Mesodermal cell (in vitro differentiated cells): ENCODE results near the gene TMEM221.

Experiments used
- H3K27ac ChIP-seq: 2 replicates; pipeline ENCODE4 v1.7.0; 2013; ENCODE audit warnings: mild to moderate bottlenecking, low read depth, low read length, moderate library complexity; ENCODE audit not compliant: severe bottlenecking
- H3K36me3 ChIP-seq: 2 replicates; pipeline ENCODE4 v1.7.1; 2013; ENCODE audit warnings: mild to moderate bottlenecking, low read length, moderate library complexity; ENCODE audit not compliant: control insufficient read depth, insufficient read depth
- H3K4me1 ChIP-seq: one replicate; pipeline ENCODE4 v1.7.1; 2013; ENCODE audit warnings: mild to moderate bottlenecking, low read length; ENCODE audit not compliant: insufficient read depth, control insufficient read depth, poor library complexity, severe bottlenecking
- H3K4me3 ChIP-seq: 2 replicates; pipeline ENCODE4 v1.7.0; 2013; ENCODE audit warnings: low read length, control low read depth, mild to moderate bottlenecking; ENCODE audit not compliant: insufficient read depth, poor library complexity, severe bottlenecking; ENCODE audit errors: extremely low read depth
- H3K9me3 ChIP-seq: 2 replicates; pipeline ENCODE4 v1.7.1; 2013; ENCODE audit warnings: mild to moderate bottlenecking, low read length, moderate library complexity; ENCODE audit not compliant: control insufficient read depth
- WGBS, 2 experiments: methylation state at CpG; one replicate each; pipeline ENCODE4 v1.1.5; 2013; ENCODE audit warnings: missing lambda C conversion rate in 2 of 2; ENCODE audit not compliant: insufficient coverage in 2 of 2; 5-methylcytosine and 5-hydroxymethylcytosine counted together

The TMEM221 gene

GRCh38 chr19:17456127-17456526 is 7.7 kb upstream of the TMEM221 start:
- no peaks in the 10 kb centered on the region for H3K36me3 ChIP-seq
- WGBS, 2 experiments: 70 to 83% methylated on average over 7 to 8 of the region's 11 CpGs
- no peak overlapping the region for H3K4me3 ChIP-seq
- no peak overlapping the region for H3K27ac ChIP-seq
- no peaks in the 10 kb centered on the region for H3K9me3 ChIP-seq
- H3K4me1 ChIP-seq: no peaks in the 10 kb centered on the region

DNA sequence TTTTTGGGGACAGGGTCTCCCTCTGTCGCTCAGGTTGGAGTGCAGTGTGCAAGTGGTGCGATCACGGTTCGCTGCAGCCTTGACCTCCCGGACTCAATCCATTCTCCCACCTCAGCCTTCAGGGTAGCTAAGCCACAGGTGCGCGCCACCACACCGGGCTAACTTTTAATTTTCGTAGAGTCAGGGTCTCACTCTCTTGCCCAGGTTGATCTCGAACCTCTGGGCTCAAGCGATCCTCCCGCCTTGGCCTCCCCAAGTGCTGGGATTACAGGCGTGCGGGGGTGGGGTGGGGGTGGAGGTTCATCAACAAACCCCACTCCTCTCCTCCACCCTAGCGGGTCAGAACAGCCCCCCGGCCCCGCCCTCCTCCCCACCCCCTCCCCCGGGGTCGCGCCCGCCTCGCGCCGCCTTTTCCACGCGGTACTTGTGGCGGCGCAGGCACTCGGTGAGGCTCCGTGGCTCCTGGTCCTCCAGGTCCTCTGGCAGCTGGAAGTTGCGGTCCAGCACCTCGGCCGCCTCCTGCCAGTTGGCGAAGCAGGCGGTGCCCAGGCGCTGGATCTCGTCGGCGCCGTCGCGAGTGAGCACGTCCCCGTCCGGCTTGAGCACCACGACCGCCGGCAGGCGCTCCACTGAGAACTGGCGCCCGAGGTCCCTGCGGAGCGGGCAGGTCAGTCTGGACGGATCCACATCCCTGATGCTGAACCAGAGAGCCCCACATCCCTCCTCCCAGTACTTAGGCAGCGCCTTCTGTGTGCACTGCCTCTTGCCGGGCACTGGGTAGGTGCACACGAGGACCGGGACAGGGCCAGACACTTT is 7.0 kb upstream of the TMEM221 start:
- no peaks in the 10 kb centered on the region for H3K4me1 ChIP-seq
- no peaks in the 10 kb centered on the region for H3K36me3 ChIP-seq
- WGBS, 2 experiments: 48 to 53% methylated on average over 30 to 38 of the region's 58 CpGs
- H3K4me3 ChIP-seq: no peak overlapping the region
- H3K9me3 ChIP-seq: no peaks in the 10 kb centered on the region
- no peak overlapping the region for H3K27ac ChIP-seq

- no peak overlapping the region for H3K4me3 ChIP-seq
- H3K4me1 ChIP-seq: no peaks in the 10 kb centered on the region
- H3K27ac ChIP-seq: no peak overlapping the region
- H3K9me3 ChIP-seq: no peaks in the 10 kb centered on the region
- 2 to 4% methylated on average over 11 of the region's 13 CpGs for WGBS, 2 experiments
- H3K36me3 ChIP-seq: no peaks in the 10 kb centered on the region
Observed at GRCh38 chr19:17454576-17455071, 6.2 kb upstream of the TMEM221 start.

DNA sequence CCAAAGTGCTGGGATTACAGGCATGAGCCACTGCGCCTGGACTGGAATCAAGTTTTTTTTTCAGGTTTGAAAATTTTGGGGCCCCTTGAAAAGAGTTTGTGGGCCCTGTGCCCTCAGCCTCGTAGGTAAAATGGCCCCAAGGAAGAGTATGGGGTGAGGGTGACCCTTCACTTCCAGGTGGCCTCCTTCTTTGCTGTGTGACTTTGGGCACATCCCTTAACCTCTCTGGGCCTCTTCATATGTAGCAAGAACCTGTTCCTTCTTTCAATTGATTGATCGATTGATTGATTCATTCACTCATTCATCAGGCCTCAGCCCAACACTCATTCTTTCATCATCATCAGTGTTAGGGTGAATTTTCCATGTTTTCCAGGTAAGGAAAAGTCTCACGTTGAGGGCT is 3.4 kb upstream of the TMEM221 start:
- H3K27ac ChIP-seq: no peak overlapping the region
- 93 to 100% methylated on average over 1 to 2 of the region's 4 CpGs for WGBS, 2 experiments

GRCh38 chr19:17450264-17451075 is 2.0 kb upstream of the TMEM221 start:
- Histone ChIP-seq H3K9me3 (no peaks in the 10 kb centered on the region), H3K36me3 (no peaks in the 10 kb centered on the region), H3K27ac (no peak overlapping the region), H3K4me3 (no peak overlapping the region), H3K4me1 (no peaks in the 10 kb centered on the region)
- WGBS, 2 experiments: 77 to 90% methylated on average over 5 to 7 of the region's 8 CpGs

More for the DNA sequence above, 3.4 kb upstream of the TMEM221 start:
- H3K9me3 ChIP-seq: no peaks in the 10 kb centered on the region
- H3K4me1 ChIP-seq: no peaks in the 10 kb centered on the region
- no peaks in the 10 kb centered on the region for H3K36me3 ChIP-seq
- H3K4me3 ChIP-seq: no peak overlapping the region

DNA sequence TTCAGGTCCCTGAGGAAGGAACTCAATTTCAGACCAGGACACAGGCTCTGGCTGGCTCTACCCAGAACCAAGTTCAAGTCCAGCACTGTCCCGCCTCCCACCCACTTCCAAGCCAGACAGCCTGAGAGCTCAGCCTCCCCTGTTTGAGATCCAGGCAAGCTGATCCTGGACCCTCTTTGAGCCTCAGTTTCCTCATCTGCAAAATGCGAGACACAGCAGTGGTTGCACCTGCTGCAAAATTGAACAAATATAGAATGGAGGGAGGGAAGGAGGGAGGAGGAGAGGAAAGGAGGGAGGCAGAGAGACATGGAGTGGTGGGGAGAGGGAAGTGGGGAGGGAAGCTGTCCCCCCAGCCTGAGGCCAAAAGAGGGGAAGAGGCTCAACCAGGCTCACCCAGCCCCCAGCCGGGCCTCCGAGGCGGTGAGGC is 751 bp downstream of the TMEM221 start:
- Histone ChIP-seq H3K4me3 (peak overlapping the region; percentile 42), H3K36me3 (no peaks in the 10 kb centered on the region), H3K9me3 (no peaks in the 10 kb centered on the region), H3K27ac (no peak overlapping the region), H3K4me1 (no peaks in the 10 kb centered on the region)
- WGBS, 2 experiments: 34 to 100% methylated on average over 2 to 5 of the region's 5 CpGs

DNA sequence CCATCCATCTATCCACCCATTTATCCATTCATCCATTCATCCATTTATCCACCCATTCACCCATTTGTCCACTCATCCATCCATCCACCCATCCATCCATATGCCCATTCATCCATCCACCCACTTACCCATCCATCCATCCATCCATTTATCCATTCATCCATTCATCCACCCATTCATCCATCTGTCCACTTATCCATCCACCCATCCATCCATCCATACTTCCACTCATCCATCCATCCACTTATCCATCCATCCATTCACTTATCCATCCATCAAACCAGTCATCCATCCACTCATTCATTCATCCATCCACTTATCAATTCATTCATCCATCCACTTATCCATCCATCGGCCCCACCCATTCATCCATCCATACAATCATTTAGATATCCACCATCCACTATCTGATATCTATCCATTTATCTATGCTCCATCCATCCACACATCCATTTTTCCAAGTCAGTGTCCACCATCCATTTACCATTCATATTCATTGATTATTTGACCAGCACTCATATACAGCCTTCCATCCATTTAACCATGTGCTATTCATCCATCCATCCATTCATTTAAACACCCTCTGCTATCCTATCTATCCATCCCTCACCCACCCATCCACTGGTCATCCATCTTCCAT is 2.8 kb downstream of the TMEM221 start:
- no peak overlapping the region for H3K27ac ChIP-seq
- H3K9me3 ChIP-seq: no peaks in the 10 kb centered on the region
- 83 to 94% methylated on average over 1 of the region's 1 CpG for WGBS, 2 experiments
- H3K36me3 ChIP-seq: no peaks in the 10 kb centered on the region
- H3K4me1 ChIP-seq: no peaks in the 10 kb centered on the region
- no peak overlapping the region for H3K4me3 ChIP-seq

GRCh38 chr19:17441241-17442021 is 7.0 kb downstream of the TMEM221 start:
- H3K4me3 ChIP-seq: no peak overlapping the region
- H3K36me3 ChIP-seq: no peaks in the 10 kb centered on the region
- H3K9me3 ChIP-seq: no peaks in the 10 kb centered on the region
- no peaks in the 10 kb centered on the region for H3K4me1 ChIP-seq
- H3K27ac ChIP-seq: no peak overlapping the region
- WGBS, 2 experiments: 40 to 60% methylated on average over 4 to 7 of the region's 8 CpGs

DNA sequence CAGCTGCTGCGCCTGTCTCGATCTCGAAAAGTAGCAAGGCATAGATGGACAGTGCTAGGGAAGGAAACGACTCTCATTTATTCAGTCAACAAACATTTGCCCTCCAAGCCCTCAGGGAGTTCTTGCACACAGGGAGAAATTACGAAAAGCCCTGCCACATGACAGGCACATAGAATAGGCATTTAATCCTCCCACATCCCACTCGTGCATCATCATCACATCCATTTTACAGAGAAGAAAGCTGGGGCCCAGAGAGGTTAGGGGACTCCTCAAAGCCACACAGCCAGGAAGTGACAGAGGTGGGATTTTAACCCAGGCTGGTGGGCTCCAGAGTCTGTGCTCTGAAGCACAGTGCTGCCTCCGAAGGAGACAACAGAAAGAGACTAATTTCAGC is 11.6 kb downstream of the TMEM221 start:
- H3K9me3 ChIP-seq: no peaks in the 10 kb centered on the region
- H3K4me3 ChIP-seq: no peak overlapping the region
- WGBS, 2 experiments: 75 to 87% methylated on average over 4 to 5 of the region's 7 CpGs
- H3K36me3 ChIP-seq: no peaks in the 10 kb centered on the region
- no peak overlapping the region for H3K27ac ChIP-seq
- H3K4me1 ChIP-seq: no peaks in the 10 kb centered on the region
